GM19351 (cell line): ENCODE data around the gene STAC.
"Not testable (repeated sequence)": the region's sequence is repeated elsewhere in the genome, so short reads cannot be mapped to it uniquely, and the experiment has no call there.

ENCODE experiments used
- ATAC-seq: cut with Tn5 transposase; IDR thresholded peaks from one replicate; pipeline ENCODE4 v1.9.1; 2021; ENCODE audit warnings: mild to moderate bottlenecking, moderate library complexity; ENCODE audit not compliant: unreplicated experiment

The STAC gene

GRCh38 chr3:36562945-36563344 is 182.6 kb downstream of the STAC start:
- no peak for ATAC-seq

- no peak for ATAC-seq
Measured at GRCh38 chr3:36575241-36575640, 194.9 kb downstream of the STAC start.

GRCh38 chr3:36578418-36578817 is 198.1 kb downstream of the STAC start:
- not testable (repeated sequence) for ATAC-seq

GRCh38 chr3:36579746-36580145 is 199.4 kb downstream of the STAC start:
- ATAC-seq: no peak

- ATAC-seq: no peak
Measured at GRCh38 chr3:36580716-36581115, 200.4 kb downstream of the STAC start.

- ATAC-seq: no peak
Measured at GRCh38 chr3:36591959-36592358, 211.7 kb downstream of the STAC start.

GRCh38 chr3:36595511-36595910 is 215.2 kb downstream of the STAC start:
- ATAC-seq: no peak

- no peak for ATAC-seq
Measured at GRCh38 chr3:36596419-36596818, 216.1 kb downstream of the STAC start.

- ATAC-seq: no peak
Measured at GRCh38 chr3:36597422-36597821, 217.1 kb downstream of the STAC start.
